GM19324 (cell line): Measurements from ENCODE around the gene LEUTX.
"Not testable (repeated sequence)": the region's sequence is repeated elsewhere in the genome, so short reads cannot be mapped to it uniquely, and the experiment has no call there.

Experiments used
- ATAC-seq: cut with Tn5 transposase; IDR thresholded peaks from one replicate; pipeline ENCODE4 v1.9.1; 2021; ENCODE audit warnings: mild to moderate bottlenecking, moderate library complexity; ENCODE audit not compliant: unreplicated experiment, low FRiP score

The LEUTX gene

DNA sequence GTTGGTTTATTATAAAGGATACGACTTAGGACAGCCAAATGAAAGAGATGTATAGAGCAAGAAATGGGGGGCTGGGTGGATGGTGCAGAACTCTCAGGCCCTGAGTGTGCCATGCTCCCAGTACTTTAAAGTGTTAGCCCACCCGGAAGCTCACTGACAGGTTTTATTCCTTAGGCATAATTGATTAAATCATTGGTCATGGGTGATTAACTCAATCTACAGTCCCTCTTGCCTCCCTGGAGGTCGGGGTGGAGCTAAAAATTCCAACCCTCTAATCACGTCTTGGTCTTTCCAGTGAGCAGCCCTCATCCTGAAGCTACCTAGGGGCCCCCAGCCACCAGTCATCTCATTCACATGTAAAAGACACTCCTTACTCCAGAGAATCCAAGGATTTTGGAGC lies 9.9 kb upstream of the LEUTX start:
- no peak for ATAC-seq

DNA sequence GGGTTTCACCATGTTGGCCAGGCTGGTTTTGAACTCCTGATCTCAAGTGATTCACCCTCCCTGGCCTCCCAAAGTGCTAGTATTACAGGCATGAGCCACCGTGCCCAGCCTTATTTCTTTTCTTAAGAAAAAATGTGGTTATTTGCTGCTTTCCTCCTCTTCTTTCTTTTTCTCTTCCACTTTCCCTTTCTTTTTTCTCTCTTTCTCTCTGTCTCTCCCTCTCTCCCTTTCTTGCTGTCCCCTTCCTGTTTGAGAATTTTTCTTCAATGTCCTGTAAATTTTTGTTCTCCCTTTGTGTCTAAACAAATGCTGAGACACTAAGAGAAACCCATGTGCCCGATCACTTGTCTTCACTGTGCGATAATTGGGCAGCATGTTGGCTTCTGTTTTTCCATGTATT lies 2.2 kb downstream of the LEUTX start:
- ATAC-seq, result no peak

- no peak for ATAC-seq
These were observed 9.6 kb downstream of the LEUTX start for GRCh38 chr19:39788244-39788643.

GRCh38 chr19:39792999-39793546 lies 14.4 kb downstream of the LEUTX start:
- no peak for ATAC-seq

GRCh38 chr19:39795001-39795400 lies 16.3 kb downstream of the LEUTX start:
- no peak for ATAC-seq

- no peak for ATAC-seq
These were observed 17.4 kb downstream of the LEUTX start for GRCh38 chr19:39796000-39796498.

DNA sequence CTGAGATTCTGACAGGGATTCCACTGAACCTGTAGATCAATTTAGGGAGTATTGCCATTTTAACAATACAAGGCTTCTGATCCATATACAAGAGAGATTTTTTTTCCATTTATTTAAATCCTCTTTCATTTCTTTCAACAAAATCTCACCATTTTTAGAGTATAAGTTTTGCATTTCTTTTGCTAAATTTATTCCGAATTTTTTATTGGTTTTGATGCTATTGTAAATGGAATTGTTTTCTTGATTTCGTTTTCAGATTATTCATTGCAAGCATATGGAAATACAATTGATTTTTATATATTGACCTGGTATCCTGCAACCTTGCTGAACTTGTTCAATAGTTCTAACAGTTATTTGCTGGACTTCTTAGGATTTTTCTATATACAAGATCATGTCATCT lies 18.4 kb downstream of the LEUTX start:
- ATAC-seq, result no peak

GRCh38 chr19:39802958-39803357 lies 24.3 kb downstream of the LEUTX start:
- ATAC-seq, result no peak

- ATAC-seq, result no peak
These were observed 26.4 kb downstream of the LEUTX start for GRCh38 chr19:39805104-39805503.

GRCh38 chr19:39807846-39808364 lies 29.3 kb downstream of the LEUTX start:
- ATAC-seq, result no peak

DNA sequence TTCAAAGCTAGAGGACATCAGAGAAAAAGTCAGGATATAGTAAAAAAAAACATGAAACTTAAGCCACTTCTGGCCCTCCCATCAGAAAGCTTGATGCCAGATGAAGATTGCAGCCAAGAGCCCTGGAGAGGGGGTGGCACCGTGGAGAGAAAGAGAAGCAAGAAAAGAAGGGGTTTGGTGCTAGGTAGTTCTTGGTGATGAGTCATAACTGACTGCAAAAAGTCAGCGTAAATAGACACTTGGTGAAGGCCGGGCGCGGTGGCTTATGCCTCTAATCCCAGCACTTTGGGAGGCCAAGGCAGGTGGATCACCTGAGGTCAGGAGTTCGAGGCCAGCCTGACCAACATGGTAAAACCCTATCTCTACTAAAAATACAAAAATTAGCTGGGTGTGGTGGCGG lies 30.0 kb downstream of the LEUTX start:
- not testable (repeated sequence) for ATAC-seq

- no peak for ATAC-seq
These were observed 30.7 kb downstream of the LEUTX start for GRCh38 chr19:39809368-39809767.

DNA sequence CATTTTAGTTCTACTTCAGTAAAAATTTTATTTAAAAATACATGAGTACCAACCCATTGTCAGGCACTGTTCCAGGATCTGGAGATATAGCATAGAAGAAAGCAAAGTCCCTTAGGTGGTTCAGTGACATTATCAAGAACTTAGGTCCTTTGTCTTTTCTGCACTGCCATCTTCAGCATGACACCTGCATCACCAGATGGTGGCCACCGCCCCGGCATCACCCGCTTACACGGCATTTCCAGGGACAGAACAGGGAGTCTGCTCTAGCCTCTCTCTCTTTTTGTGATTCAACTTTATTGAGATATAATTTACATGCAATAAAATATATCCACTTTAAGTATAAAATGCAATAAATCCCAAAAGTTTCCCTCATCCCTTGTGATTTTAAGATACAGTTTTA lies 31.8 kb downstream of the LEUTX start:
- no peak for ATAC-seq

DNA sequence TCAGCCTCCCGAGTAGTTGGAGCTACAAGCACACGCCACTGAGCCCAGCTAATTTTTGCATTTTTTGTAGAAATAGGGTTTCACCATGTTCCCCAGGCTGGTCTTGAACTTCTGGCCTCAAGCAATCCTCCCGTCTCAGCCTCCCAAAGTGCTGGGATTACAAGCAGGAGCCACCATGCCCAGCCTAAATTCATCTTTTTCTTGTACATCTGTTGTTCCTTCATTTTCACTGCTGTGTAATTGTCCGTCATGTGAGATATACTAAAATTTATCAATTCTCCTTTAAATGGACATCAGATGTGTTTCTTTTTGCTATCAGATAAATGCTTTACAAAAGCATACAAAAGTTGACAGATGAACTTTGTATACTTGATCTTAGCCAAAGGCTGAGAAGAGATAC lies 32.4 kb downstream of the LEUTX start:
- no peak for ATAC-seq

DNA sequence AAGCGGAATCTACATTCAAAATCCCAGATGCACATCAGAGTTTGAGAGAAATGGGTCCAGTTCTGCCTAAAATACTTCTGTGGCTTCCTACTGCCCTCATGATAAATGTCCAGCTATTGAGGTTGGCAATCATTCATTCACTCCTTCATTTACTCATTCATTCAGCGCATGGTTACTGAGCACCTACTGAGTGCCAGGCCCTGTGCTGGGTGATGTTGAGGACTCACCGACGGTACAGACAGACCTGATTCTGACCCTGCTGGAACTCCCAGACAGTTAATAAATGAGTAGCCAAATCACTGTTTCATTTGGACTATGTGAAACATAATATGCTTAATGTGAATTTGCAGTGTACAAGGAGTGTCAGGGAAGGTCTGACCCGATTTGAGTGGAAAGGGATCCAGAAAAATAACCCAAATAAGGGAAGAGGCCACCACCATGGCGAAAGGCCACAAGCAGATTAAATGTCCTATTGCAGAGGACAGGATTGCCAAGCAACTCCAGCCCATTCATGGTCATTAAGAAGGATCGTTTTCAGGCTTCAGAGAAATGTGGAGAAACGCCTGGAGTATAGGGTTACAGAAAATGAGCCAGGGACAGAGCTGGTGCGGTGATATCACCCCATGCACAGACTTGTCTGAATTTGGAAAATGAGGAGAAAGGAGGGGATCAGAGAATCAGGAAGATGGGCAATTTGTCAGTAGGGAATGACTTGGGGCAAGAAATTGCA lies 34.8 kb downstream of the LEUTX start:
- no peak for ATAC-seq

GRCh38 chr19:39814111-39814510 lies 35.5 kb downstream of the LEUTX start:
- ATAC-seq, result not testable (repeated sequence)

GRCh38 chr19:39814595-39814994 lies 35.9 kb downstream of the LEUTX start:
- no peak for ATAC-seq

- no peak for ATAC-seq
These were observed 37.8 kb downstream of the LEUTX start for GRCh38 chr19:39816287-39817048.

- ATAC-seq, result no peak
These were observed 39.4 kb downstream of the LEUTX start for GRCh38 chr19:39817888-39818561.

DNA sequence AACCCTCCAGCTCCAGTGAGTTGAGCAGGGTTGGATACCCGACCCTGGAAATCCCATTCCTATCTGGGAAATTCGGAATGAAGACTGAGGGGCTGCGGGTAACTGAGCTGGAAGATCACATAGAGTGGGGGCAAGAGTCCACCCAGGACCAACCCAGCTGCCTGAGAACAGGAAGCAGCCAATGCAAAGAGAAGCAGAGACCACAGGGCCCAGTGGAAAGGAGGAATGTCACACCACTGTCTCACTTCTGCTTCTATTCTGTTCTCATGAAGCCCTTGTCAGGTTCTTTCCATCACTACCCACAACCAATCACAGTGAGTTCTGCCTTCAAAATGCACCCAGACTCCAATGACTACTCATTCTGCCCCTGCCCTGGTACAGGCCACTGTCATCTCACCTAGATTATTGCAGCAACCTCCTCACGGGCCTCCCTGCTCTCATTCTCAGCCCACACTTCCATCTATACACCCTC lies 40.0 kb downstream of the LEUTX start:
- ATAC-seq, result peak; percentile 73

DNA sequence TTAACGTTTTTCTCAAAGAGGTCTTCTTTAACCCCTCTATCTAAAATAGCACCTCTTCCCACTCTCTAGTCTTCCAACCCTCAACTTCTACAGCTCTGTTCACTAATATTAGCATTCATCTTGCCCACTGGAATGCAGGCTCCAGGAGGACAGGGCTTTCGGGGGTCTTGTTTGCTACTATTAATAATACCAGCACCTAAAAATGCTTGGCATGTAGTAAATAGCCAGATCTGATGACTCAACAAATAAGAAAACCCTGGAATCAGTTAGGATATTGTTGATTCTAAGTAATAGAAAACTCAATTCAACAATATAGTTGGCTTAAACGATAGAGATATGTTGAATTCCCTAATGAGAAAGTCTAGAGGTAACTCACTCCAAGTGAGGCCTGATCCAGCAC lies 41.1 kb downstream of the LEUTX start:
- no peak for ATAC-seq
